GM19397 (cell line): ENCODE measurements around the gene LHPP.

Experiments
- ATAC-seq: cut with Tn5 transposase; IDR thresholded peaks from one replicate; pipeline ENCODE4 v1.9.1; 2021; ENCODE audit warnings: mild to moderate bottlenecking, moderate library complexity; ENCODE audit not compliant: unreplicated experiment

The LHPP gene

GRCh38 chr10:124496150-124496549 lies 34.5 kb downstream of the LHPP start:
- ATAC-seq: no peak

DNA sequence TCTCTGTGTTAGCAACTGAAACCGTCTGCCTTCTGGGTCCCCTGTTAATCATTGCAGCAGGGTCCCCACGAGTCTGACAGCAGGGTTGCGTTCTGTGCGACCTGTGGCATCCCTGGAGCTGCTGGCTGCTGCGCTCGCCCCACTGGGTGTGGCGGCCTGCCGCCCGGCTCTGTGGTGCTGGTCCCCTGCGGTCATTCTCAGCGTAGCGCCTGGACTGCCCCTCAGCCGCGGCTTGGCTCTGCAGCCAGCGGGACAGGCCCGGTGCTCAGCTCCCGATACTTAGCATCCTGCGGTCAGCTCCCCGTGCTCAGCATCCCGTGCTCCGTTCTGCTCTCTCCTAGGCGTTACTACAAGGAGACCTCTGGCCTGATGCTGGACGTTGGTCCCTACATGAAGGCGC lies 35.0 kb downstream of the LHPP start:
- ATAC-seq: no peak

- ATAC-seq: no peak
Measured at GRCh38 chr10:124497196-124497881, 35.7 kb downstream of the LHPP start.

GRCh38 chr10:124498056-124498455 lies 36.4 kb downstream of the LHPP start:
- ATAC-seq: no peak

DNA sequence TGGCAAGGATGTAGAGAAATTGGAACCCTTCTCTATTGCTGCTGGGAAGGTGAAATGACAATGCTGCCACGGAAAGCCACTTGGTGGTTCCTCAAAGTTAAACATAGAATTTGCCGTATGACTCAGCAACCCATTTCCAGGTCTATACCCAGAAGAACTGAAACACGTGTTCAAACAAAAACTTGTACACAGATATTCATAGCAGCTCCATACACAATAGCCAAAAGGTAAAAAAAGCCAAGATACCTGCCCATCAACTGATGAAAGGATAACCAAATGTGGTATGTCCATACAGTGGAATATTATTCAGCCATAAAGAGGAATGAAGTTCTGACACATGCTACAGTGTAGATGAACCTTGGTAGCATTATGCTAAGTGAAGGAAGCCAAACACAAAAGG lies 39.1 kb downstream of the LHPP start:
- no peak for ATAC-seq

DNA sequence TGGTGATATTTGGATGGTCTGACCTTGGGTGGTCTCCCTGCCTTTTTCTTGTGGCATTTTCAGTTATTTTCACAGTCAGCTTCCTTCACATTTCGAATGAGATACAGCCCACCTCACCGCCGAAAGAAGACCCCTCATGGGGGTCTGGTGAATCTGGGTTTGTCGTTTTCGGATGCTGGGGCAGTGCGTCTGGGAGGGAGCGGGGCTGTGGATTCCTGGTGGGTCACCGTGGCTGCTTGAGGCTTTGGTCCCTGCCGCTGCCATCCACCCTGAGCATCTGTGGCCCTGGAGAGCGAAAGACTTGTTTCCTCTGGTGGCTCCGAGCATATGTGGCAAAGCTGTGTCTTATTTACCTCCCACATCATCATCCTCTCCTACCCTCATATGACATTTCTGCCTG lies 43.1 kb downstream of the LHPP start:
- ATAC-seq: no peak

GRCh38 chr10:124505279-124505678 lies 43.7 kb downstream of the LHPP start:
- no peak for ATAC-seq

- ATAC-seq: no peak
Measured at GRCh38 chr10:124508070-124508667, 46.5 kb downstream of the LHPP start.

- ATAC-seq: no peak
Measured at GRCh38 chr10:124508907-124509454, 47.4 kb downstream of the LHPP start.

GRCh38 chr10:124509880-124510632 lies 48.4 kb downstream of the LHPP start:
- ATAC-seq: no peak

DNA sequence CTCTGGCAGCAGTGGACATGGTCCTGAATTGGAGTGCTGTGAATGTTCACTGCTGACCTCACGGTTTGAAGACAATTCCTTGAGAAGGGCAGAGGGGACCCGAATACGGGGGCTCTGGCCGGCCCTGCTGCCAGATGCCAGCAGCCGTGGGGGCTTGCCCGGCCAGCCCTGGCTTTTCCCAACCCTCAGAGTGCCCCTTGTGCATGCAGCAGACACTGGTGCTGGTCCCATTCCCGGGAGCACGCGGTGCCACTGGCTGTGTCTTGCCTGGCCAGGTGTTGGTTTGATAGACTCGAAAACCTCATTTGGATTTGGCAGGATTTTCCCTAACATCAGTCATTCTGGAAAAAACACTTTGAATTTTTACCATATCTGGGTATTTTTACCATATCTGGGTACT lies 49.1 kb downstream of the LHPP start:
- no peak for ATAC-seq

DNA sequence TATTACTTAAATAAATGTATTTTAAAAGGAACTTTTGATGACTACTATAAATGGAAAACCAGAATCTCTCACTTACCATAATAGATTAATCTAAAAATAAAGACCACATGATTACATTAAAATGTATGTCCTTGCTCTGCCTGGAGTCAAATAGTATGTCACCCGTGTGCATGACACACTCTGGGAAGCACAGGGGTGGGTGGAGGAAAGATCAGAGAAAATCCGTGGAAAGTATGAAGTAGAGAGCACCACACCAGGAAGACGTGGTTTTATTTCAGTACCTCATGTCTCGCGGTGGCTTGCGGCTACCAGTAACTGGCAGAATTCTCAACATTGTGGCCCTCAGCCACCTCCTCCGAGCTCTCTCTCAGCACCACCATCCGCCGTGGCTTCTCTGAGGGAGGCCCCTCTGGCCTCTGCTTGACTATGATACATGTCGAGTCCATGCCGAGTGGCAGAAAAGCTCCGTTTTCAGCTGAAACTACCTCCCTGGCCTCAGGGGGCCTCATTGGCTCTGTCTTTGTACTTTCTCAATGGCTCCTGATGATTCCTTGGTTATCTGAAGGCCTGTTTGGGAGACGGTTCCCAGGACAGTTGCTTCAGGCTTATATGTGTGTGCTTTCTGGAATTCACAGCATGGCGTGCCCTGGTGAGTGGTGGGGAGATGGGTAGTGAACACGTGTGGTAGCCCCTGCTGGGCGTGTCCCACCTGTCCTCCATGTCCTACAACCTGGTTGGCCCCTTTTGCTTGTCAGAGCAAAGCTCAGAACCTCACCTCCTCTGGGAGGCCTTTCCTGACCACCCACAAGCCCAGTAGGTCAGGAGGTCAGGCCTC lies 49.8 kb downstream of the LHPP start:
- ATAC-seq: no peak

DNA sequence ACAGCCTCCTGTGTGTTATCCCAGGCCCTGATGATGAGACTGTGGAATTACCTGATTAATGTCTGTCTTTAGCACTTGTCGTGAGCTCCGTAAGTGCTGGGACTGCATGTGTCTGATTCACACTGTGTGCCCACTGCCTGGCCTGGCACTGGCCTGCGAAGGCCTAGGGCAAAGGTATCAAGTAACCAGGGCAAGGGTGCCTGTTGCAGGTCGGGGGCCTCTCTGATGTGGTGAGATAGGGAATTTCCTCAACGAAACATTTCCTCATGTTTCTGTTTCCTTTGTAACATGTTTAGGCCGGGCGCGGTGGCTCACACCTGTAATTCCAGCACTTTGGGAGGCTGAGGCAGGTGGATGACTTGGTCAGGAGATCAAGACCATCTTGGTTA lies 50.4 kb downstream of the LHPP start:
- ATAC-seq: no peak

- no peak for ATAC-seq
Measured at GRCh38 chr10:124512600-124512999, 51.0 kb downstream of the LHPP start.

GRCh38 chr10:124515244-124515970 lies 53.8 kb downstream of the LHPP start:
- no peak for ATAC-seq

DNA sequence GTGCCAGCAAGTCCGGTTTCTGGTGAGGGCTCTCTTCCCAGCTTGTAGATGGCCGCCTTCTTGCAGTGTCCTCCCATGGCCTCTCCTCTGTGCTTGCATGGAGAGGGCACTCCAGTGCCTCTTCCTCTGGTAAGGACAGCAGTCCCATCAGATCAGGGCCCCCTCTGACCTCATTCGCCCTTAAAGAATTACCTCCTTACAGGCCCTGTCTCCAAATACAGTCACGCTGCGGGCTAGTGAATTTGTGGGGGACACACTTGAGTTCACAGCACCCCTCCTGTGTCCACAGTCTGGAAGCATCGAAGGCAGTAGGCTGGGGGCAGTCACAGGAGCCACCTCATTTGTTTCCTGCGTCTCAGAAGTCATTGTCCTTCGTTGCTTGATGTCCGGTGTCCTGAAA lies 54.6 kb downstream of the LHPP start:
- no peak for ATAC-seq

- ATAC-seq: no peak
Measured at GRCh38 chr10:124516746-124517397, 55.2 kb downstream of the LHPP start.

DNA sequence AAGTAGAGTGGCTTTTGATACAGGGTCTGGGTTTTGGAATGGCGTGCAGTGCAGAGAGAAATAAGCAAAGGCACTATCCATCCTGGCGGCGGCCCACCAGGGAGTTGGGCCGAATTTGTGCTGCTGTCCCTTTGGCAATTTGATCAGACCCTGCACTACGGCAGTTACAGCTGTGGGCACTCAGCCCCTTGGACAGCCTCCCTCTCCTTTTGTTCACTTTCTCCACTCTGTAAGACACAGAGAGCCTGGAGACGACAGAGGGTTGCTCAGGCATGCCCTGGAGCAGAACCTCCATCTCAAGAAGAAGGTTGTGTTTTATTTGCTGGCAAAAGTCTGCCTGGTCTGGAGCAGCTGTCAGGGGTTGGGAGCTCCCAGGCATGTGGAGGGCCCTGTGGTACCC lies 55.8 kb downstream of the LHPP start:
- ATAC-seq: no peak

- no peak for ATAC-seq
Measured at GRCh38 chr10:124517931-124518330, 56.3 kb downstream of the LHPP start.

DNA sequence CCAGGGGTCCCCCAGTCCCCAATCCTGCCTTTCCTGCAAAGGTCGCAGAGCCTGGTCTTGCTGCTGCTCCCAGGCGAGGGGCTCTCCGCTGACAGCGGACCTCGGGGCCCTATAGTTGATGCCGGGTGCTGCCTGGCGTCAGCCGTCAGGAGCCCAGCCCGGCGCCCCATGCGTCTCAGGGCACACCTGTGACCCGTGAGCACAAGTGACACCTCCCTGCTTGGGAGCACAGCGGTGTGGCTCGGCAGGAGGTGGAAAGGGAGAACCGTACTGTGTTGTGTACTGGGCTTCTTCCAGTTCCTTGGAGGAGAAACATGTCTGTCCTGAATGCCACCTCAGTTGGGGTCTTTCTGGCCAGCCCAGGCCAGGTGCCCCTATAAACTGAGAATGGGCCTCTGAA lies 56.7 kb downstream of the LHPP start:
- ATAC-seq: no peak
